DMS114 treated with DMSO at 0.1 percent for 48 hours (cell line): ENCODE measurements around the gene CALD1.

ENCODE experiments used
- DNase-seq: peaks from one replicate; lab custom pipeline; 2025; ENCODE audit not compliant: unreplicated experiment; lab: John Stamatoyannopoulos, UW

The CALD1 gene

GRCh38 chr7:134778941-134779740, at the start of gene CALD1:
TSS of gene CALD1 (plus strand) at chr7:134779634. CDS start at chr7:134867734, 88,100 bp downstream.
- DNase-seq = no peak

DNA sequence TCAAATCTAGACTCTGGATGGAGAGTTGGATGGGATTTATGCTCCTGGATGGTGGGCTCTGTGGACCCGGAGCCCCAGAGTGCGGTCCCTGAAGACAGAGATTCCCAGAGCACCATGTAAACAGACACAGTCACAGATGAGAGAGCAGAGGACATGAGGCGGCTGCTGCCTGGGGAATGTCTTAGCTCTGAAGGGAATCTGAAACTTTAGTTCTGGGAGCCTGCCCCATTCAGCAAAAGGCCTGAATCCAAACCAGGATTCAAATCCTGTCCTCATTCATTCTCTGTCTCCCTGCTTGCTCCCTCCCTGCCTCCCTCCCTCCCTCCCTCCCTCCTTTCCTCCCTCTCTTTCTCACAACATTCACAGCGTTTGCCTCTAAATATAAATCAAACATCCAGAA, 49.5 kb upstream of the CALD1 start:
- no peak for DNase-seq

DNA sequence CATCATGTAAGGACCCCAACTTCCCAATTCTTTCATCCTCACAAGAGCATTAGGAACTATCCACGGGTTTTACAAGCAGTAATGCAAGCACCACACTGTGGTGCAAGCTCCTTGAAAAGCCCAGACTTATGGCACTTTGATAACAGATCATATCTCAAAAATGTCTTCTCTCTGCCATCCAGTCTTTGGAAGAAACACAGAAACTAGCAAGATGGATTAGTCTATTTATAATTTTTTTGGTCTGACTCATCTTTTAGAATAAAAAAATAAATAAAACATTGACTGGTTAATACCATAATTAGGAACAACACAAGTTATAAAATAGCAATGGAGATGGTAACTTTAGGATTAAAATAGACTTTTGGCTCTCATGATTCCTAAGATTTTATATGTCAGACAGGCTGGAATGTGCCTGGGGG, 49.0 kb upstream of the CALD1 start:
- DNase-seq = no peak

- no peak for DNase-seq
These were observed 47.8 kb upstream of the CALD1 start for GRCh38 chr7:134731616-134732015.

- no peak for DNase-seq
These were observed 46.7 kb upstream of the CALD1 start for GRCh38 chr7:134732728-134733127.

- DNase-seq = no peak
These were observed 43.1 kb upstream of the CALD1 start for GRCh38 chr7:134736381-134736780.

DNA sequence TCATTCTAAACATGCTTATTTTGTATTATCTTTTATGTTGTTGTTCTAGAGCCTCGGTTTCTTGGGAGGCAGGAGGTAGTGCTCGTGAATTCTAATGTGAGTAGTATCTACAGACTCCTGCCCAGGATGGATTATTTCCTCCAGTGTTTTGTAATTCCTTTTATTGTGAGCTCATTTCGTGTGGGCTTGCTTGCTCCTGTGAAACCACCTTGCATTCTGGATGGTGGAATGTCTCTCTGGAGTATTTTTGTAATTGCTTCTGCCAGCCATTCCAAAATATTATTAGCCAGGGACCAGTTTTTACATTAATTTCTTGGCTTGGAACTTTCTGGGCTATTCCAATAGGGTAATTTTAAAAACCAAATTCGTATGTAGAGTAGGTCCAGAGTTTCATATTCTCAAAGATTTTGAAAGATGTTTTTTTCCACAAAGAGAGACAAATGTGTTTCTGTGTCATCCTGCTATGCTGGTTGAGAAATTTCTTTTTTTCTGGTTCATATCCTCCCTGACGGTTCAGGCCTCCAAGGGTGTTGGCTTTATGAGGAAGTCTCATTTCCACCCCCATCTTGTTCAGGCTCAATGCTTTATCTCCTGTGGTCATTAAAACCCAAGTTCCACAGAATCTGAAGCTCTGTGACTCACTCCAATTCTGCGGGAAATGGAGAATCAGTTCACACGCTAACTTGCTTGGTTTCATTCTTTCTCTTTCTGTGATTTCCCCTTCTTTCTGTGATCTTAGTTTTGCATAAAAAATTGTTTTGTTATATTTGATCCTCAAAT, 41.7 kb upstream of the CALD1 start:
- DNase-seq = no peak

- no peak for DNase-seq
These were observed 40.1 kb upstream of the CALD1 start for GRCh38 chr7:134739362-134739761.

GRCh38 chr7:134740376-134740775, 39.1 kb upstream of the CALD1 start:
- no peak for DNase-seq

- no peak for DNase-seq
These were observed 37.4 kb upstream of the CALD1 start for GRCh38 chr7:134741907-134742635.

DNA sequence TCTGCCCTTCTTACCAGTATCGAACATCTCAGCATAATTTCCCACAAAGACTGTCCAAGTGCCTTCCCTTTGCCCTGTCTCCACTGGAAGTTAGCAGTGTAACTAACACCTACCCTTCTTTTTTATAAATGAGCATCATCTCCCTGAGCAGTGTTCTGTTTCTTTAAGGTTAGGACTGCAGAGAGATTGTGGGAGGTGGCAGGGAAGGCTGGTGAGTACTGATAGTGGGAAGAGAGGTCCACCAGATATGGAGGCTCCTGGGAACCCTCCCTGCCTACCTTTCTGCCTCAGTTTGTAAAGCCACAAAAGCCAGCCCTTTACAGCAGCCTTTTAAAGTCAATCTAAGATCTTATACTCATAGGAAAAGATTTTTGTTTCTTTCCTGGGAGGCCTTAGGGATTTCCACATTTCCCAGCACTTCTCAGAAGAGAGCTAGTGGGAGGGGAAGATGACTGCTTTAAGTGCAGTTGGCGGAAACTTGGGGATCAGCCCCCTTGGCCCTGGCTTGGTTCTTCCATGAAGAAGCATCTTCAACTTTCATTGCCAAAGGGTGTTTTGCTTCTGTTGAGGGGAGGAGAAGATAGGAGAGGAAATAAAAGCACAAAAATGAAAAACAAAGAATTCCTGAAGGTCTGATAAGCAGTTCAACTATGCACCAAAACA, 36.6 kb upstream of the CALD1 start:
- DNase-seq = no peak

DNA sequence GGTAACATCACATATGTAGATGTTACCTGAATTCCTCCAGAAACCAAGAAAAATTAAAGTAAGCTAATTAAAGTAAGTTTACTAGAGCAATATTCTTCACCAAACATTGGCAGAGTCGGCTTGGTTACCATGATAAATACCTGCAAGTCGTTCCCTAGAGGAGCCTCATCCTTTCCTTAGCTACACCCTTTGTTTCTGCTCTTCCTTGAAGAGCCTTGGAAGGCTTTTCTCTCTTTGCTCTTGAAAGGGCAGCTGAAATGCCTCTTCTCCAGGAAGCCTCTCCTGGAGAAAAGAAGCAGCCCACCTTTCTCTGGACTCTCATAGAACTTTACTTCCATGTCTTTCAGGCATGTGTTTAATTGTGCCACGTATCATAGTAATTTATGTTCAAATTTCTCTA, 34.9 kb upstream of the CALD1 start:
- no peak for DNase-seq

GRCh38 chr7:134747326-134747725, 32.1 kb upstream of the CALD1 start:
- DNase-seq = no peak

- no peak for DNase-seq
These were observed 29.1 kb upstream of the CALD1 start for GRCh38 chr7:134750083-134751062.

DNA sequence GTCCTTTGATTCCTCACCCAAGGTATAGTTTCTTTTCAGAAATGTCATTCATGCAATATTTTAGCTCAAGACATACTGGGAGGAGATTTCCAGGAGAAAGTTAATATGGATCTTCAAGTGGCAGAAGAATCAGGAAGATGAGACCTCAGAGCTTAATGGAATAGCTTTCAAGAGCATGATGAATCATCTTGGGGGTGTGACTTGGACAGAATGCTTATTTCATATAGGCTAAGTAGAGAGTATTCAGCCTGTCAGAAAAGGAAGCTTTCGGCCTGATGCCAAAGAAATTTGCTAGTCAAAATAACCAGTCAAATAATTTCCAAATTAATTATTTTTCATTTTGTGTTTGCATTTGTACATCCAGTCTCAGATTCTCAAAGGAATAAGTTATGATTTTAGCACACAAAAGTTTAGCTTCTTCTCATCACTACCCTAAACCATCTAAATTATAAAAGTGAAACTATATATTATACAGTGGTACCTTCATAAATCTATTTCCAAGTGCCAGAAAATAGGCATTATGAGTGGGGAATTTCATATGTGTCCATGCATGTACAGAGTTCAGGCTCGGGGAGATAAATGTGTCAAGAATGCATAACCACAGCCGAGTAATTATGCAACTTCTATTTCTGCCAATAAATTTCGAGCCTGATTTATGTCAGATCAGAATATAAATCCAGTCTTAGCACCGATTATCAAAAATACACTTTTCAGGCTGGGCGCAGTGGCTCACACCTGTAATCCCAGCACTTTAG, 27.3 kb upstream of the CALD1 start:
- no peak for DNase-seq

DNA sequence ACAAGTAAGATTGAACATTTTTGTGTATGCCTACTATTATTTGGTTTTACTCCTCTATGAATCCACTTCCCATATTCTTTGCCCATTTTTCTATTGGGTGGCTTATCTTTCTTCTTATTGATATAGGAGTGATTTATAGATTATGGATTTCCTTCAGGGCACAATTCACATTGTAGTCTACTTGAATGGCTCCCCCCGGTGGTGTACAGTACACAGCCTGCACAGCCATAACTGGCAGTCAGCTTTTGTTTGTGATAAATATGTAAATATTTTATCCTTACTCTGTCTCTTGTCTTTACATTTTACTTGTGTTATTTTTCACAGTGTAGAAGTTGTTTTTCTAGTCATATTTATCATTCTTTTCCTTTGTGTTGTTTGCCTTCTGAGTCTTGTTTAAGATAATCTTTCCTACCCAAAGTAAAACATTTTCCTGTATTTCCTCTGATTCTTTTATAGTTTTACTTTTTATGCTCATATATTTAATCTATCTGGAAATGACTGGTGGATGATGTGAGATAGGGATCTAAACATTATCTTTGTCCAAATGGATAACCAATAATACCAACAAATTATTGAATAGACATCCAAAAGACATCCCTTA, 23.9 kb upstream of the CALD1 start:
- no peak for DNase-seq

- DNase-seq = no peak
These were observed 21.5 kb upstream of the CALD1 start for GRCh38 chr7:134757938-134758337.

DNA sequence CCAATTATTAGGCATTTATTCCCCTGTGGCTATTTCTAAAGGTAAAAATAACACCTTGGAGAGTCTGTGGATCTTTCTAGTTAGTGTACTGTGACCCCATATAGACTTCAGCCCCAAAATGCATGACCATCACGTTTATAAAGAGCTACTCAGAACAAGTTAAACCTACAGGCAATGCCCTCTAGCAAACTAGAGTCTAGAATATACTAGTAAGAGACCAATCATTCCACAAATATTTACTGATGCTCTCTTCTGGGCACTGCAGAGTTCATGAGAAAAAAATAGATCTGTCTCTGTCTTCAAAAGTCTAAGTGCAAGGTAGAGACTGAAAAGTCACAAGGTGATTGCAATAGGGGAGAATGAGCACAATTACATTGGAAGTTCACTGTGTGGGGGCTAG, 20.5 kb upstream of the CALD1 start:
- DNase-seq = no peak

GRCh38 chr7:134761266-134761665, 18.2 kb upstream of the CALD1 start:
- no peak for DNase-seq
